Measurements from ENCODE around the gene AATF.
"Not testable (repeated sequence)": the region's sequence is repeated elsewhere in the genome, so short reads cannot be mapped to it uniquely, and the experiment has no call there.

The AATF gene

GRCh38 chr17:37051381-37051780, 102.6 kb downstream of the AATF start:
- DNase-seq: no peak

GRCh38 chr17:37051833-37052232, 103.1 kb downstream of the AATF start:
- DNase-seq: no peak

- no peak for DNase-seq
Observed at GRCh38 chr17:37052450-37052849, 103.7 kb downstream of the AATF start.

GRCh38 chr17:37054894-37055293, 106.1 kb downstream of the AATF start:
- no peak for DNase-seq

GRCh38 chr17:37056622-37057021, 107.9 kb downstream of the AATF start:
- no peak for DNase-seq

- DNase-seq: no peak
Observed at GRCh38 chr17:37059493-37059892, 110.7 kb downstream of the AATF start.

- no peak for DNase-seq
Observed at GRCh38 chr17:37060094-37060493, 111.3 kb downstream of the AATF start.

- no peak for DNase-seq
Observed at GRCh38 chr17:37060928-37061327, 112.2 kb downstream of the AATF start.

- no peak for DNase-seq
Observed at GRCh38 chr17:37062021-37062420, 113.3 kb downstream of the AATF start.

GRCh38 chr17:37064206-37064605, 115.5 kb downstream of the AATF start:
- DNase-seq: no peak

GRCh38 chr17:37064956-37065355, 116.2 kb downstream of the AATF start:
- no peak for DNase-seq

- no peak for DNase-seq
Observed at GRCh38 chr17:37065486-37066321, 117.0 kb downstream of the AATF start.

GRCh38 chr17:37066322-37067255, 117.8 kb downstream of the AATF start:
- DNase-seq: no peak

GRCh38 chr17:37067555-37068111, 118.9 kb downstream of the AATF start:
- DNase-seq: no peak

- no peak for DNase-seq
Observed at GRCh38 chr17:37068266-37068665, 119.5 kb downstream of the AATF start.

GRCh38 chr17:37069087-37069486, 120.3 kb downstream of the AATF start:
- no peak for DNase-seq

GRCh38 chr17:37073464-37073863, 124.7 kb downstream of the AATF start:
- not testable (repeated sequence) for DNase-seq

GRCh38 chr17:37079065-37079708, 130.4 kb downstream of the AATF start:
- DNase-seq: no peak

GRCh38 chr17:37079735-37080134, 131.0 kb downstream of the AATF start:
- DNase-seq: no peak

GRCh38 chr17:37081287-37081686, 132.5 kb downstream of the AATF start:
- no peak for DNase-seq

- no peak for DNase-seq
Observed at GRCh38 chr17:37082311-37082860, 133.6 kb downstream of the AATF start.

- DNase-seq: no peak
Observed at GRCh38 chr17:37082985-37083384, 134.2 kb downstream of the AATF start.

- no peak for DNase-seq
Observed at GRCh38 chr17:37083456-37083855, 134.7 kb downstream of the AATF start.

Data from T-helper 9 cell (primary cell).